K562 (cell line): ENCODE data around the gene PTPN11. TPM values are rescaled to one million over a fixed set of nuclear protein-coding genes. Genes with fewer than 3 reads are reported as not detected.

Experiments used
- CXXC5 ChIP-seq: fragments of 250-450 bp; sonication (Bioruptor Pico); IDR thresholded peaks from 2 replicates; pipeline ENCODE4 v1.8.0; 2022; ENCODE audit warnings: inconsistent platforms, mild to moderate bottlenecking, moderate library complexity
- ELF4 ChIP-seq: fragments of 450-650 bp; formaldehyde crosslinking; IDR thresholded peaks from 2 replicates; pipeline ENCODE4 v1.4.0; 2022; ENCODE audit warnings: missing genetic modification characterization
- JUND ChIP-seq, 2 experiments: IDR thresholded peaks; 2 replicates in 1 of 2; 3 replicates in 1 of 2; pipeline ENCODE4 v1.6.1; 2011; ENCODE audit warnings: borderline replicate concordance in 2 of 2, low read depth in 2 of 2, low read length in 2 of 2, improper control_type of control experiment in 1 of 2, missing biosample characterization in 1 of 2, missing genetic modification characterization in 1 of 2, missing genetic modification reagents in 1 of 2
- NFIX ChIP-seq: fragments of 250-450 bp; sonication (Bioruptor Pico); IDR thresholded peaks from 2 replicates; pipeline ENCODE4 v1.4.0; 2020; ENCODE audit warnings: low read depth, mild to moderate bottlenecking, moderate library complexity
- SNIP1 ChIP-seq: fragments of 450-650 bp; IDR thresholded peaks from 2 replicates; pipeline ENCODE4 v1.7.1; 2017; ENCODE audit warnings: low read depth, mild to moderate bottlenecking
- SRF ChIP-seq, 2 experiments: fragments of 250-450, 450-650 bp in 1 of 2; sonication (Bioruptor Pico) in 1 of 2; sonication (generic) in 1 of 2; formaldehyde crosslinking; IDR thresholded peaks; 2 replicates each; pipeline versions ENCODE4 v1.5.0 to v1.5.1; 2020 to 2022; ENCODE audit warnings: mild to moderate bottlenecking in 1 of 2, missing genetic modification reagents in 1 of 2
- ZC3H11A ChIP-seq: IDR thresholded peaks from 2 replicates; pipeline ENCODE4 v1.6.1; 2012; ENCODE audit warnings: low read depth, low read length, improper control_type of control experiment
- ZNF232 ChIP-seq: sonication (generic); formaldehyde crosslinking; IDR thresholded peaks from 2 replicates; pipeline ENCODE4 v1.8.0; 2022; ENCODE audit warnings: mild to moderate bottlenecking, missing genetic modification reagents
- ZNF780A ChIP-seq: fragments of 250-450 bp; sonication (Bioruptor Pico); IDR thresholded peaks from 2 replicates; pipeline ENCODE4 v1.5.0; 2021; ENCODE audit warnings: mild to moderate bottlenecking
- polyA plus RNA-seq, 8 experiments: library from polyadenylated mRNA; depleted of rRNA in 4 of 8; stranded (reverse) in 5 of 8; unstranded in 3 of 8; fragments of >200 nt; fragmentation: Nextera tagmentation in 2 of 8; fragmentation: Illumina TruSeq in 1 of 8; extraction: Ambion mirVana in 2 of 8; extraction: Trizol in 1 of 8; gene quantifications; 2 replicates each; pipeline versions ENCODE4 v1.2.1 to v1.2.3, GENCODE V29; 2011 to 2014; ENCODE audit warnings: inconsistent platforms in 1 of 8, missing spikeins in 1 of 8
- total RNA-seq, 7 experiments: library from RNA; depleted of rRNA in 6 of 7; stranded (reverse); fragments of >200 nt in 6 of 7; fragmentation: Illumina TruSeq in 2 of 7; extraction: Trizol in 2 of 7; gene quantifications; 2 replicates each; pipeline versions ENCODE4 v1.2.1 to v1.2.3, GENCODE V29; 2011 to 2021; ENCODE audit warnings: low replicate concordance in 1 of 7
- TF ChIP-seq, protein P1 (sequence below): fragments of 450-650 bp; IDR thresholded peaks from 2 replicates; pipeline ENCODE4 v1.6.1; 2016; ENCODE audit warnings: low read depth
- TF ChIP-seq, protein P2 (sequence below): fragments of 250-450 bp; sonication (Bioruptor Pico); IDR thresholded peaks from 2 replicates; pipeline ENCODE4 v1.6.1; 2021; ENCODE audit warnings: mild to moderate bottlenecking
- TF ChIP-seq, protein P3 (sequence below): fragments of 450-650 bp; formaldehyde crosslinking; IDR thresholded peaks from 2 replicates; pipeline ENCODE4 v1.4.0; 2020; ENCODE audit warnings: mild to moderate bottlenecking, moderate library complexity

Gene PTPN11
- total and polyA plus RNA-seq, 9 of the 15 experiments (the other 6 are each of a cell fraction or from before 2014, with no cell fraction given): 22.5 to 126 (median 79.7) TPM

DNA sequence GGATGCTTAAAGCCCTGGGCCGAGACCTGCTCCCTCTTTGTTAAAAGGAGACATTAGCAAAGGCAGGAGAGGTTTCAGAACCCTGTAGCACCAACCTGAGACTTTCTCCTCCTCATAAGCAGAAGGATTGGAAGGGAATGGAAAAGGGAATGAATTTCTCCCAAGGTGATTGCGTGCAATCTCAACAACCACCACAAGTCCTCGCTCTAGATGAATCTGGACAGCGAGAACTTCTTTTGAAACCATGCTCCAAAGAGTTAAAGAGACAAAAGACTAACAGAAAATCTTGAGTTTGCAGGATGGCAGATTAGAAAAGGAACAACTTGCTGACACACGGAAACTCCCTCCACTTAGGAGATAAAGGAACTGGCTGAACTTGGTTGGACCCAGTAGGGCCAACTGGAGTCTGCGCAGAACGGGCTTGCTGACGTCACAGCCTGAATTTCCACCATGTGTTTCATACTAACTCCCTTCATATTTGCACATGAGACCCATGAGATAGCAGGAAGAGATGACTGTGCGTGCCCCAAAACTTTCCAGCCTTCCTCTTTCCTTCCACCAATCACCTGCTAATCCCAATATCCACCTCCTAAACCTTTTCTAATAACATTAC lies 137.0 kb downstream of the PTPN11 start (continued):
- TF ChIP-seq, protein P1, sequence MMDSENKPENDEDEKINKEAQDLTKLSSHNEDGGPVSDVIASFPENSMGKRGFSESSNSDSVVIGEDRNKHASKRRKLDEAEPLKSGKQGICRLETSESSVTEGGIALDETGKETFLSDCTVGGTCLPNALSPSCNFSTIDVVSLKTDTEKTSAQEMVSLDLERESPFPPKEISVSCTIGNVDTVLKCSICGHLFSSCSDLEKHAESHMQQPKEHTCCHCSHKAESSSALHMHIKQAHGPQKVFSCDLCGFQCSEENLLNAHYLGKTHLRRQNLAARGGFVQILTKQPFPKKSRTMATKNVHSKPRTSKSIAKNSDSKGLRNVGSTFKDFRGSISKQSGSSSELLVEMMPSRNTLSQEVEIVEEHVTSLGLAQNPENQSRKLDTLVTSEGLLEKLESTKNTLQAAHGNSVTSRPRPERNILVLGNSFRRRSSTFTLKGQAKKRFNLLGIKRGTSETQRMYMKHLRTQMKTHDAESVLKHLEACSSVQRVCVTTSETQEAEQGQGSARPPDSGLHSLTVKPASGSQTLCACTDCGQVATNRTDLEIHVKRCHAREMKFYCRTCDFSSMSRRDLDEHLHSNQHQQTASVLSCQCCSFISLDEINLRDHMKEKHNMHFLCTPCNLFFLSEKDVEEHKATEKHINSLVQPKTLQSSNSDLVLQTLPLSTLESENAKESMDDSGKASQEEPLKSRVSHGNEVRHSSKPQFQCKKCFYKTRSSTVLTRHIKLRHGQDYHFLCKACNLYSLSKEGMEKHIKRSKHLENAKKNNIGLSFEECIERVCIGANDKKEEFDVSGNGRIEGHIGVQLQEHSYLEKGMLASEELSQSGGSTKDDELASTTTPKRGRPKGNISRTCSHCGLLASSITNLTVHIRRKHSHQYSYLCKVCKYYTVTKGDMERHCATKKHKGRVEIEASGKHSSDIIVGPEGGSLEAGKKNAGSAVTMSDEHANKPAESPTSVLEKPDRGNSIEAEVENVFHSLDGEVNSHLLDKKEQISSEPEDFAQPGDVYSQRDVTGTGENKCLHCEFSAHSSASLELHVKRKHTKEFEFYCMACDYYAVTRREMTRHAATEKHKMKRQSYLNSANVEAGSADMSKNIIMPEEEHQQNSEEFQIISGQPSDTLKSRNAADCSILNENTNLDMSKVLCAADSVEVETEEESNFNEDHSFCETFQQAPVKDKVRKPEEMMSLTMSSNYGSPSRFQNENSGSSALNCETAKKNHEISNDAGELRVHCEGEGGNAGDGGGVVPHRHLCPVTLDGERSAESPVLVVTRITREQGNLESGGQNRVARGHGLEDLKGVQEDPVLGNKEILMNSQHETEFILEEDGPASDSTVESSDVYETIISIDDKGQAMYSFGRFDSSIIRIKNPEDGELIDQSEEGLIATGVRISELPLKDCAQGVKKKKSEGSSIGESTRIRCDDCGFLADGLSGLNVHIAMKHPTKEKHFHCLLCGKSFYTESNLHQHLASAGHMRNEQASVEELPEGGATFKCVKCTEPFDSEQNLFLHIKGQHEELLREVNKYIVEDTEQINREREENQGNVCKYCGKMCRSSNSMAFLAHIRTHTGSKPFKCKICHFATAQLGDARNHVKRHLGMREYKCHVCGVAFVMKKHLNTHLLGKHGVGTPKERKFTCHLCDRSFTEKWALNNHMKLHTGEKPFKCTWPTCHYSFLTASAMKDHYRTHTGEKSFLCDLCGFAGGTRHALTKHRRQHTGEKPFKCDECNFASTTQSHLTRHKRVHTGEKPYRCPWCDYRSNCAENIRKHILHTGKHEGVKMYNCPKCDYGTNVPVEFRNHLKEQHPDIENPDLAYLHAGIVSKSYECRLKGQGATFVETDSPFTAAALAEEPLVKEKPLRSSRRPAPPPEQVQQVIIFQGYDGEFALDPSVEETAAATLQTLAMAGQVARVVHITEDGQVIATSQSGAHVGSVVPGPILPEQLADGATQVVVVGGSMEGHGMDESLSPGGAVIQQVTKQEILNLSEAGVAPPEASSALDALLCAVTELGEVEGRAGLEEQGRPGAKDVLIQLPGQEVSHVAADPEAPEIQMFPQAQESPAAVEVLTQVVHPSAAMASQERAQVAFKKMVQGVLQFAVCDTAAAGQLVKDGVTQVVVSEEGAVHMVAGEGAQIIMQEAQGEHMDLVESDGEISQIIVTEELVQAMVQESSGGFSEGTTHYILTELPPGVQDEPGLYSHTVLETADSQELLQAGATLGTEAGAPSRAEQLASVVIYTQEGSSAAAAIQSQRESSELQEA: no peak
- TF ChIP-seq SRF (CRISPR knock-in tag; IDR thresholded peaks at IDR 0.05): no peak
- TF ChIP-seq, protein P2, sequence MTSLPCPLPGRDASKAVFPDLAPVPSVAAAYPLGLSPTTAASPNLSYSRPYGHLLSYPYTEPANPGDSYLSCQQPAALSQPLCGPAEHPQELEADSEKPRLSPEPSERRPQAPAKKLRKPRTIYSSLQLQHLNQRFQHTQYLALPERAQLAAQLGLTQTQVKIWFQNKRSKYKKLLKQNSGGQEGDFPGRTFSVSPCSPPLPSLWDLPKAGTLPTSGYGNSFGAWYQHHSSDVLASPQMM (CRISPR knock-in tag): no peak
- no peak for TF ChIP-seq SNIP1
- no peak for TF ChIP-seq ZNF232 (CRISPR knock-in tag)
- TF ChIP-seq ZNF780A (CRISPR knock-in tag): no peak
- TF ChIP-seq JUND (IDR thresholded peaks at IDR 0.05; ENCODE audit: borderline replicate concordance, low read depth, low read length): no peak
- TF ChIP-seq JUND (tag; IDR thresholded peaks at IDR 0.05; ENCODE audit: borderline replicate concordance, low read depth, low read length): peak; percentile 48; the same call in 2 of the 3 replicates
- no peak for TF ChIP-seq ELF4 (CRISPR knock-in tag)
- no peak for TF ChIP-seq NFIX (CRISPR knock-in tag)
- TF ChIP-seq, protein P3, sequence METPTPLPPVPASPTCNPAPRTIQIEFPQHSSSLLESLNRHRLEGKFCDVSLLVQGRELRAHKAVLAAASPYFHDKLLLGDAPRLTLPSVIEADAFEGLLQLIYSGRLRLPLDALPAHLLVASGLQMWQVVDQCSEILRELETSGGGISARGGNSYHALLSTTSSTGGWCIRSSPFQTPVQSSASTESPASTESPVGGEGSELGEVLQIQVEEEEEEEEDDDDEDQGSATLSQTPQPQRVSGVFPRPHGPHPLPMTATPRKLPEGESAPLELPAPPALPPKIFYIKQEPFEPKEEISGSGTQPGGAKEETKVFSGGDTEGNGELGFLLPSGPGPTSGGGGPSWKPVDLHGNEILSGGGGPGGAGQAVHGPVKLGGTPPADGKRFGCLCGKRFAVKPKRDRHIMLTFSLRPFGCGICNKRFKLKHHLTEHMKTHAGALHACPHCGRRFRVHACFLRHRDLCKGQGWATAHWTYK (CRISPR knock-in tag): no peak
- no peak for TF ChIP-seq CXXC5 (CRISPR knock-in tag)
- TF ChIP-seq ZC3H11A: no peak
